ENCODE data around the gene TOP3A.

The TOP3A gene

DNA sequence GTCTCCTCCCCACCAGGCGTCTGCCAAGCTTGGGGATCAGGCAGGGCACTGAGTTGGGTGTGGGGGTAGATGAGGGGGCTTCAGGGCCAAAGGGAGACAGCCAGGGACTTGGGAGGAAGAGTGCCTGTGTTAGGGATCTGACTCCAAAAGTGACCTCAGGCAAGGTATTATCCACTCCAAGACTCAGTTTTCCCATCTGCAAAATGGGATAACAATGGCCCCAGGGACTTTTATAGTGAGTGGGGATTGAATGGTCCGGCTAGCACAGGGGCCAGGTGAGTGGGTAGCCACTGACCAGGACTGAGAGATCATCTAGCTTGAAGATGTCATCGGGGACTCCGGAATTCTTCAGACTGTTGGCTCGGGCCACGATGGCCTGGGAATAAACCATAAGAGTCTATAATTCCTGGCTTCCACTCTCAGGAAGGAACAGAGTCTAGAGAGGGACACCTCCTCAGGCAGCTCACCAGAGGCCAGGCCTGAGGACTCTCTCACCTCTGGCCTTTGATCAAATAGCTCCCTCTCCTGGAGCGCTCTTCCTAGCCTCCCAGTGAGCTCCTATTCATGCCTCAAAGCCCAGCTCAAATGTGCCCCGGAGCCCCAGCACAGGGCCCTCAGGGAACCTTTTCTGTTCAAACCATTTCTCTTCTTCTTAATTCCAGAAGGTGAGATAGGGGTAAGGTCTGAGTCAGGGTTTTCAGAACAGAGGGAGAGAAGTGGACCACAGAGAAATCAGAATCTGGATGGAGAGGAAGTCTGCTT lies 59.7 kb downstream of the TOP3A start:
- TF ChIP-seq, protein P1, sequence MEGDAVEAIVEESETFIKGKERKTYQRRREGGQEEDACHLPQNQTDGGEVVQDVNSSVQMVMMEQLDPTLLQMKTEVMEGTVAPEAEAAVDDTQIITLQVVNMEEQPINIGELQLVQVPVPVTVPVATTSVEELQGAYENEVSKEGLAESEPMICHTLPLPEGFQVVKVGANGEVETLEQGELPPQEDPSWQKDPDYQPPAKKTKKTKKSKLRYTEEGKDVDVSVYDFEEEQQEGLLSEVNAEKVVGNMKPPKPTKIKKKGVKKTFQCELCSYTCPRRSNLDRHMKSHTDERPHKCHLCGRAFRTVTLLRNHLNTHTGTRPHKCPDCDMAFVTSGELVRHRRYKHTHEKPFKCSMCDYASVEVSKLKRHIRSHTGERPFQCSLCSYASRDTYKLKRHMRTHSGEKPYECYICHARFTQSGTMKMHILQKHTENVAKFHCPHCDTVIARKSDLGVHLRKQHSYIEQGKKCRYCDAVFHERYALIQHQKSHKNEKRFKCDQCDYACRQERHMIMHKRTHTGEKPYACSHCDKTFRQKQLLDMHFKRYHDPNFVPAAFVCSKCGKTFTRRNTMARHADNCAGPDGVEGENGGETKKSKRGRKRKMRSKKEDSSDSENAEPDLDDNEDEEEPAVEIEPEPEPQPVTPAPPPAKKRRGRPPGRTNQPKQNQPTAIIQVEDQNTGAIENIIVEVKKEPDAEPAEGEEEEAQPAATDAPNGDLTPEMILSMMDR (IDR thresholded peaks at IDR 0.05; ENCODE audit: poor library complexity, severe bottlenecking), result no peak
- peaks cover 69% of the 10 kb centered on the region for H3K36me3 ChIP-seq (ENCODE audit: low read depth)
- peaks cover 16% of the 10 kb centered on the region for H3K4me1 ChIP-seq (ENCODE audit: insufficient read depth, poor library complexity, severe bottlenecking)
- H3K27me3 ChIP-seq (ENCODE audit: insufficient read depth, poor library complexity, severe bottlenecking), result no peaks in the 10 kb centered on the region
- DNase-seq (ENCODE audit: low spot score) (no peak), ATAC-seq (ENCODE audit: low read depth) (no peak)
- H3K27ac ChIP-seq (ENCODE audit: poor library complexity, severe bottlenecking), result no peak overlapping the region
- no peaks in the 10 kb centered on the region for H3K9me3 ChIP-seq (ENCODE audit: severe bottlenecking)
- H3K4me3 ChIP-seq (ENCODE audit: severe bottlenecking), result no peak overlapping the region

DNA sequence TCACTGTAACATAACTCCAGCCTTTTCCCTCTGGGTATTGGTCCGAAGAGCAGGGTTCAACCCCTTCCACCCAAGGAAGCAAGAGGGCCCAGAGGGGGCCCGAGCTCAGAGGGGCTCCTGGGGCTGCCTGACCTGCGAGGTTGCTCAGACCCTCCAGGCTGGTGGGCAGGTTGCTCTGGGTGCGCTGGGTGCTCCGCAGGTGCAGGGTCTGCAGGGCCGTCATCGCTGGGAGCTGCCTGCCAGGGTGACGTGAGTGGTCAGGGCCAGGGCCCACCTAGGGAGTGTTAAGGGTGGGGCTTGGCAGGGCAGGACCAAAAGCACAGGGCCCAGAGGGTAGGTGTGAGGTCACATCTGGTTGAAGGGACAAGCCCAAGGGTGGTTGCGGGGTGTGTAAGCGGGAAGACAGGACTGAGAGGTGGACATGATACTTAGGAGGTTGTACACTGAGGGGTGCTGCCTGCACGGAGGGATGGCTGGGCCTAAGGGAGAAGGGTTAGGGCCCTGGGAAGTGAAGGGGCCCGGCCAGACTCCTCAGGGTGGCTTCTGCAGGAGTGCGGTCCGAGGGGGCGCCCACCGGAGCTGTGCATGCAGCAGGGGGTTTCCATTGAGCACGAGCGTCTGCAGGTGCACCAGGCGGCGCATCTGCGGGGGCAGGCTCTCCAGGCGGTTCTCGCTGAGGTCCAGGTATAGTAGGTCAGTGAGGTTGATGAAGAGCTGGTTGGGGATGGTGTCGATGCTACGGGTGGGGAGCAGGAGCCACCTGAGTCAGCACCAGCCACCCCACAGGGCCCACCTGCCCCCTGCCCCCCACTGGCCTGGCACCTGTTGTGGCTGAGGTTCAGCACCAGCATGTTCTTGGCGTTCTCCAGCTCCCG lies 60.6 kb downstream of the TOP3A start:
- H3K36me3 ChIP-seq (ENCODE audit: low read depth), result peaks cover 78% of the 10 kb centered on the region
- TF ChIP-seq, protein P1 (IDR thresholded peaks at IDR 0.05; ENCODE audit: poor library complexity, severe bottlenecking), result no peak

DNA sequence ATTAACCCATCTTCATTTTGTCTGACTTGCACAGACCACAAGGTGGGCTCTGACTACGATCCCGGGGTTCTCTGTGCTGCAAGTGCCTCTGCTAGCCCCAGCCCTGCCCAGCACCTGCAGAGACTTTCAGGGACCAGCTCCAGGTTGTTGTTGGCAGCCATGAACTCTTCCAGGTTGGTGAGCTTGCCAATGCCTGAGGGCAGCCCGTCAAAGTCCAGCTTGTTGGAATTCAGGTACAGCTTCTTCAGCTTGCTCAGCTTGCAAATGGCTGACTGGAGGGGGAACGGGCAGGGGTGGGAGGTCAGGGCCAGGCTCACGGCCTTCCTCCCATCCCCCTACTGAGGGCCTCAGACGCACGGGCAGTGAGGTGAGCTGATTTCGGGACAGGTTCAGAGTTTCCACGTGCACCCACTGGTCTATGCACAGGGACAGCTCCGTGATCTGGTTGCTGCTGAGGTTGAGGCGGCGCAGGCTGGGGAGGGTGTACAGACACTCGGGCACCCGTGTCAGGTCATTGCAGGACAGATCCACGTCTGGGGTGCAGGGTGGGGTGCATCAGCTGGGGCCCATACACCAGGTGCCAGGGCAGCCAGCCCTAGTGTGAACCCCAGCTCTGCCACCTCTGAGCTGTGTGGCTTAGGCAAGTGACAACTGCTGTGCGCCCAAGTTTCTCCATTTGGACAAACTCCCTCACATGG lies 61.5 kb downstream of the TOP3A start:
- TF ChIP-seq, protein P1 (IDR thresholded peaks at IDR 0.05; ENCODE audit: poor library complexity, severe bottlenecking), result no peak
- H3K4me3 ChIP-seq (ENCODE audit: severe bottlenecking), result no peak overlapping the region
- H3K27me3 ChIP-seq (ENCODE audit: insufficient read depth, poor library complexity, severe bottlenecking), result no peaks in the 10 kb centered on the region
- no peak for DNase-seq (ENCODE audit: low spot score)
- ATAC-seq (ENCODE audit: low read depth), result no peak
- no peaks in the 10 kb centered on the region for H3K9me3 ChIP-seq (ENCODE audit: severe bottlenecking)
- H3K36me3 ChIP-seq (ENCODE audit: low read depth), result peaks cover 86% of the 10 kb centered on the region
- H3K4me1 ChIP-seq (ENCODE audit: insufficient read depth, poor library complexity, severe bottlenecking), result peaks cover 3% of the 10 kb centered on the region
- H3K27ac ChIP-seq (ENCODE audit: poor library complexity, severe bottlenecking), result no peak overlapping the region

More for the DNA sequence above, 60.6 kb downstream of the TOP3A start:
- ATAC-seq (ENCODE audit: low read depth) (no peak), DNase-seq (ENCODE audit: low spot score) (no peak)
- peaks cover 7% of the 10 kb centered on the region for H3K4me1 ChIP-seq (ENCODE audit: insufficient read depth, poor library complexity, severe bottlenecking)
- H3K27ac ChIP-seq (ENCODE audit: poor library complexity, severe bottlenecking), result no peak overlapping the region
- H3K9me3 ChIP-seq (ENCODE audit: severe bottlenecking), result no peaks in the 10 kb centered on the region
- H3K4me3 ChIP-seq (ENCODE audit: severe bottlenecking), result no peak overlapping the region
- no peaks in the 10 kb centered on the region for H3K27me3 ChIP-seq (ENCODE audit: insufficient read depth, poor library complexity, severe bottlenecking)

DNA sequence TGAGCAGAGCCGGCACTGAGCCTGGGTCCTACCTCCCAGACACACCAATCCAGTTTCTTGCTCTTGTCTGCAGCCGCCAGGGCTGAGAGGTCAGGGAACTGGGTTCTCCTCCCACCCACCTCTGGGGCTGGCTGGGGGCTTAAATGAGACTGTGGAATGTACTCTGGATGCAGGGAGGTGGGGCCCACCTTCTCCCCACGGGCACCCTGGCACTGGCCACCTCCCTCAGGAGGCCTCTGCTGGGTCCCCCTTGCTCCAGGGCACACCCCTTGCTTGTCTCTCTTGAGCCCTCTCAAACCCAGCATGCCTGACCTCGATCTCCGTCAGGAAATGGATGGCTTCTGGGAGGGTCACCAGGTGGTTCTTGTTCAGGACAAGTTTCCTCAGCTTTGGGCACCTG lies 62.6 kb downstream of the TOP3A start:
- H3K36me3 ChIP-seq (ENCODE audit: low read depth), result peaks cover 98% of the 10 kb centered on the region
- no peaks in the 10 kb centered on the region for H3K9me3 ChIP-seq (ENCODE audit: severe bottlenecking)
- ATAC-seq (ENCODE audit: low read depth) (no peak), DNase-seq (ENCODE audit: low spot score) (no peak)
- H3K27ac ChIP-seq (ENCODE audit: poor library complexity, severe bottlenecking), result no peak overlapping the region
- no peaks in the 10 kb centered on the region for H3K27me3 ChIP-seq (ENCODE audit: insufficient read depth, poor library complexity, severe bottlenecking)
- no peak overlapping the region for H3K4me3 ChIP-seq (ENCODE audit: severe bottlenecking)
- peaks cover 3% of the 10 kb centered on the region for H3K4me1 ChIP-seq (ENCODE audit: insufficient read depth, poor library complexity, severe bottlenecking)
- TF ChIP-seq, protein P1 (IDR thresholded peaks at IDR 0.05; ENCODE audit: poor library complexity, severe bottlenecking), result no peak

Data from RWPE2 (cell line).